ENCODE data around the gene DHCR24.

The DHCR24 gene

GRCh38 chr1:54850069-54850730 is 36.8 kb downstream of the DHCR24 start:
- Mint-ChIP-seq H3K9me3 (no peaks in the 10 kb centered on the region), H3K27me3 (ENCODE audit: low read depth) (no peaks in the 10 kb centered on the region), H3K4me3 (no peak overlapping the region), H3K27ac (no peak overlapping the region), H3K36me3 (ENCODE audit: low read depth) (peaks cover 57% of the 10 kb centered on the region), H3K4me1 (ENCODE audit: low read depth) (no peaks in the 10 kb centered on the region)
- DNase-seq (ENCODE audit: low spot score): no peak

- no peaks in the 10 kb centered on the region for H3K27me3 Mint-ChIP-seq (ENCODE audit: low read depth)
- no peak for DNase-seq (ENCODE audit: low spot score)
- no peaks in the 10 kb centered on the region for H3K4me1 Mint-ChIP-seq (ENCODE audit: low read depth)
- H3K9me3 Mint-ChIP-seq: no peaks in the 10 kb centered on the region
- peaks cover 57% of the 10 kb centered on the region for H3K36me3 Mint-ChIP-seq (ENCODE audit: low read depth)
- H3K4me3 Mint-ChIP-seq: no peak overlapping the region
- H3K27ac Mint-ChIP-seq: no peak overlapping the region
Measured at GRCh38 chr1:54849219-54850068, 37.6 kb downstream of the DHCR24 start.

- H3K27ac Mint-ChIP-seq: no peak overlapping the region
- peaks cover 49% of the 10 kb centered on the region for H3K36me3 Mint-ChIP-seq (ENCODE audit: low read depth)
- H3K27me3 Mint-ChIP-seq (ENCODE audit: low read depth): no peaks in the 10 kb centered on the region
- DNase-seq (ENCODE audit: low spot score): no peak
- no peaks in the 10 kb centered on the region for H3K9me3 Mint-ChIP-seq
- no peak overlapping the region for H3K4me3 Mint-ChIP-seq
- H3K4me1 Mint-ChIP-seq (ENCODE audit: low read depth): no peaks in the 10 kb centered on the region
Measured at GRCh38 chr1:54848134-54848948, 38.7 kb downstream of the DHCR24 start.

DNA sequence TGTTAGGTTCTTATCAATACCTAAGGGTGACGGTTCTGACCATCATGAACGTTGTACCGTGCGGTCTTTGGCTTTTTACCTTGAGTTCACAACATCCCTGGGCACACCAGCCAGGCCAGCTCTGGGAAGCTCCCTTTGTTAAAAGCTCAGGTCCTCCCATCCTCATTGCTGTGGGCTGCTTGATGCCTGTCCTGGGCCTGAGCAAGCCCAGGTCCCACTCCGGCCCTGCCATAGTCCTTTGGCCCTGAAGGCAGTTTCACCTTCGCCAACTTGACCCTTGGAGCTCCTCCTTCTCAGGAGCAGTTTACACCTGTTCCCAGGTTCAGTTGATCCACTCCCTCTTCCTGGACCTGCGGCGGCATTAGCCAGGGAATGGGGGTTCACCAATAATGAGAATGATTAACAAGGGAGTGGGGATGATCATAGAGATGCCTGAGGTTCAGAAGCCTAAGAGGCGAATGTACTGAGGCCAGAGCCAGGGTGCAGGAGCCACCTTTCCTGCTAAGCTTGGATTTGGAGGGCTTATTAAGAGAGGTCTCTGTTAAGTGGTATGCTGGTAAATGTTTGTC is 40.2 kb downstream of the DHCR24 start:
- no peak for DNase-seq (ENCODE audit: low spot score)
- Mint-ChIP-seq H3K36me3 (ENCODE audit: low read depth) (peaks cover 40% of the 10 kb centered on the region), H3K4me1 (ENCODE audit: low read depth) (no peaks in the 10 kb centered on the region), H3K9me3 (no peaks in the 10 kb centered on the region), H3K27me3 (ENCODE audit: low read depth) (no peaks in the 10 kb centered on the region), H3K4me3 (no peak overlapping the region), H3K27ac (no peak overlapping the region)

- no peaks in the 10 kb centered on the region for H3K9me3 Mint-ChIP-seq
- DNase-seq (ENCODE audit: low spot score): no peak
- peaks cover 37% of the 10 kb centered on the region for H3K36me3 Mint-ChIP-seq (ENCODE audit: low read depth)
- H3K4me3 Mint-ChIP-seq: no peak overlapping the region
- no peaks in the 10 kb centered on the region for H3K27me3 Mint-ChIP-seq (ENCODE audit: low read depth)
- H3K4me1 Mint-ChIP-seq (ENCODE audit: low read depth): no peaks in the 10 kb centered on the region
- no peak overlapping the region for H3K27ac Mint-ChIP-seq
Measured at GRCh38 chr1:54846301-54846700, 40.7 kb downstream of the DHCR24 start.

GRCh38 chr1:54845772-54846171 is 41.2 kb downstream of the DHCR24 start:
- Mint-ChIP-seq H3K27me3 (ENCODE audit: low read depth) (no peaks in the 10 kb centered on the region), H3K4me1 (ENCODE audit: low read depth) (no peaks in the 10 kb centered on the region), H3K9me3 (no peaks in the 10 kb centered on the region), H3K4me3 (no peak overlapping the region), H3K36me3 (ENCODE audit: low read depth) (peaks cover 32% of the 10 kb centered on the region), H3K27ac (no peak overlapping the region)
- no peak for DNase-seq (ENCODE audit: low spot score)

DNA sequence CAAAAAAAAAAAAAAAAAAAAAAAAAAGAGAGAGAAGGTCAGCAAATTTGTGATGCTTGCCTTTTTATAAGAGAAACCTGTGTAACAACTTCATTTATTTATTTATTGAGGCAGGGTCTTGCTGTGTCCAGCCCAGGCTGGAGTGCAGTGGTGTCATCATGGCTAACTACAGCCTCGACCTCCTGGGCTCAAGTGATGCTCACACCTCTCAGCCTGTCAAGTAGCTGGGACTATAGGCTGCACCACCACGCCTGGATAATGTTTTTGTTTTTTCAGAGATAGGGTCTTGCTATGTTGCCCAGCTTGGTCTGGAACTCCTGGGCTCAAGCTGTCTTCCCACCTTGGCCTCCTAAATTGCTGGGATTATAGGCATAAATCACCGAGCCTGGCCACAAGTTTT is 42.4 kb downstream of the DHCR24 start:
- H3K4me1 Mint-ChIP-seq (ENCODE audit: low read depth): no peaks in the 10 kb centered on the region

GRCh38 chr1:54843449-54843848 is 43.5 kb downstream of the DHCR24 start:
- H3K4me3 Mint-ChIP-seq: no peak overlapping the region
- DNase-seq (ENCODE audit: low spot score): no peak
- no peak overlapping the region for H3K27ac Mint-ChIP-seq
- no peaks in the 10 kb centered on the region for H3K9me3 Mint-ChIP-seq
- H3K4me1 Mint-ChIP-seq (ENCODE audit: low read depth): no peaks in the 10 kb centered on the region
- H3K36me3 Mint-ChIP-seq (ENCODE audit: low read depth): peaks cover 12% of the 10 kb centered on the region
- no peaks in the 10 kb centered on the region for H3K27me3 Mint-ChIP-seq (ENCODE audit: low read depth)

More for the DNA sequence above, 42.4 kb downstream of the DHCR24 start:
- no peaks in the 10 kb centered on the region for H3K9me3 Mint-ChIP-seq
- peaks cover 20% of the 10 kb centered on the region for H3K36me3 Mint-ChIP-seq (ENCODE audit: low read depth)
- DNase-seq (ENCODE audit: low spot score): no peak
- H3K27ac Mint-ChIP-seq: no peak overlapping the region
- no peak overlapping the region for H3K4me3 Mint-ChIP-seq
- no peaks in the 10 kb centered on the region for H3K27me3 Mint-ChIP-seq (ENCODE audit: low read depth)

DNA sequence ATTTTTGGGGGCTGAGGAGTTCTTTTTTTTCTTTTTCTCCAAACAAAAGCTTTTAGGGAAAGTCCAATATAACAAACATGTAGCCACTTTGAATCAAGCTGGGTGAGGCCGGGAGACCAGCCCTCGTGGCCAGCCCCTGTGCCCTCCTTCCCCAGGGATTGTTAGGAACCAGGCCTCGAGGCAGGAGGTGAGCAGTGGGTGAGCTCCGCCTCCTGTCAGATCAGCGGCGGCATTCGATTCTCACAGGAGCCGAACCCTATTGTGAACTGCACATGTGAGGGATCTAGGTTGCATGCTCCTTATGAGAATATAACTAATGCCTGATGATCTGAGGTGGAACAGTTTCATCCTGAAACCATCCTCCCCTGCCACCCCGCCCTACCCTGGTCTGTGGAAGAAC is 44.0 kb downstream of the DHCR24 start:
- DNase-seq (ENCODE audit: low spot score): no peak
- Mint-ChIP-seq H3K27ac (no peak overlapping the region), H3K9me3 (no peaks in the 10 kb centered on the region), H3K27me3 (ENCODE audit: low read depth) (no peaks in the 10 kb centered on the region), H3K36me3 (ENCODE audit: low read depth) (peaks cover 9% of the 10 kb centered on the region), H3K4me1 (ENCODE audit: low read depth) (no peaks in the 10 kb centered on the region), H3K4me3 (no peak overlapping the region)

- DNase-seq (ENCODE audit: low spot score): no peak
- no peaks in the 10 kb centered on the region for H3K27me3 Mint-ChIP-seq (ENCODE audit: low read depth)
- no peak overlapping the region for H3K27ac Mint-ChIP-seq
- H3K4me3 Mint-ChIP-seq: no peak overlapping the region
- H3K9me3 Mint-ChIP-seq: no peaks in the 10 kb centered on the region
- no peaks in the 10 kb centered on the region for H3K4me1 Mint-ChIP-seq (ENCODE audit: low read depth)
- peaks cover 4% of the 10 kb centered on the region for H3K36me3 Mint-ChIP-seq (ENCODE audit: low read depth)
Measured at GRCh38 chr1:54842206-54842915, 44.6 kb downstream of the DHCR24 start.

DNA sequence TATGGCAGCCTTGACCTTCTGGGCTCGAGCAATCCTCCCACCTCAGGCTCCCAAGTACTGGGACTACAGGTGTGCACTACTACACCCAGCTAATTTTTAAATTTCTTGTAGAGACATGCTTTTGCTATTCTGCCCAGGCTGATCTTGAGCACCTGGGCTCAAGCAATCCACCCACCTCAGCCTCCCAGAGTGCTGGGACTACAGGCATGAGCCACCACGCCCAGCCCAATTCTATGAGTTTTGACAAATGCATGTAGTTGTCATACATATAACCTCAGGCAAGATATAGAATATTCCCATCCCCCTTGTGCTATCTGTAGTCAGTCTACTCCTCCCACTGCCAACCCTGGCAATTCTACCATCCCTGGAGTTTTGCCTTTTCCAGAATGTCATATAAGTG is 47.2 kb downstream of the DHCR24 start:
- Mint-ChIP-seq H3K4me3 (no peak overlapping the region), H3K27me3 (ENCODE audit: low read depth) (no peaks in the 10 kb centered on the region), H3K36me3 (ENCODE audit: low read depth) (peaks cover 4% of the 10 kb centered on the region), H3K9me3 (no peaks in the 10 kb centered on the region), H3K4me1 (ENCODE audit: low read depth) (no peaks in the 10 kb centered on the region), H3K27ac (no peak overlapping the region)
- no peak for DNase-seq (ENCODE audit: low spot score)

GRCh38 chr1:54838565-54839180 is 48.3 kb downstream of the DHCR24 start:
- H3K27me3 Mint-ChIP-seq (ENCODE audit: low read depth): peaks cover 2% of the 10 kb centered on the region
- no peak overlapping the region for H3K4me3 Mint-ChIP-seq
- no peaks in the 10 kb centered on the region for H3K9me3 Mint-ChIP-seq
- H3K27ac Mint-ChIP-seq: no peak overlapping the region
- H3K36me3 Mint-ChIP-seq (ENCODE audit: low read depth): peaks cover 4% of the 10 kb centered on the region
- H3K4me1 Mint-ChIP-seq (ENCODE audit: low read depth): no peaks in the 10 kb centered on the region
- DNase-seq (ENCODE audit: low spot score): no peak
